Measurements from ENCODE around the gene CDH23. TPM values are rescaled to one million over a fixed set of nuclear protein-coding genes. Genes with fewer than 3 reads are reported as not detected.

CDH23 gene
- total and polyA plus RNA-seq, 2 experiments from 2014 or later: 0.08 TPM; not detected in 1

DNA sequence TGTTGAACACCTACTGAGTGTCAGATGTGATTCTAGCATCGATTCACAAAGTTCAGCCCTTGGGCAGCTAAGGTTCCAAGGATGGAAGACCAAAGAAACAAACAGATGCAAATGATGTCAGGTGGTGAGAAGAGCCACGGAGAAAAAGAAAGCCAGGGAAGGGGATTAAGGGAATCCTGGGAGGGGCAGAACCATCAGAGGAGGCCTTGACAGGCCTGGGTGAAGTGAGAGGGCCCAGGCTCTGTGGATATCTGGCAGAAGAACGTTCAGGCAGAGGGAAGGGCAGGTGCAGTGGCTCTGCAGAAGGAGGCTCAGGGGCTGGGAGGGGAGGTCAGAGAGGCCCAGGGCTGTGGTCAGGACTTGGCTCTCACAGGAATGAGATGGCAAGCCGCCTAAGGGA, 232.4 kb downstream of the CDH23 start:
- Histone ChIP-seq H3K79me2 (ENCODE audit: insufficient read depth) (no peaks in the 10 kb centered on the region), H3K9me2 (ENCODE audit: insufficient read depth) (no peaks in the 10 kb centered on the region), H3K27ac (no peak overlapping the region), H2AFZ (no peak overlapping the region), H3K4me2 (ENCODE audit: unreplicated experiment) (no peak overlapping the region), H3K9ac (no peak overlapping the region), H3K4me1 (ENCODE audit: insufficient read depth) (no peaks in the 10 kb centered on the region), H3K36me3 (ENCODE audit: low read depth) (no peaks in the 10 kb centered on the region), H3K27me3 (replicated peaks; ENCODE audit: insufficient read depth) (peaks cover 8% of the 10 kb centered on the region; the same call in 1 of the 2 replicates), H3F3A (ENCODE audit: insufficient read depth) (no peaks in the 10 kb centered on the region), H3K9me3 (ENCODE audit: low read depth) (no peaks in the 10 kb centered on the region), H4K20me1 (ENCODE audit: insufficient read depth) (no peaks in the 10 kb centered on the region), H3K4me3 (no peak overlapping the region)
- in situ Hi-C loops (cut with MboI): no loop called here
- TF ChIP-seq EZH2phosphoT487 (IDR thresholded peaks at IDR 0.05; ENCODE audit: insufficient read depth, low read depth) (no peak), EZH2 (IDR thresholded peaks at IDR 0.05; ENCODE audit: insufficient read depth, poor library complexity, severe bottlenecking) (no peak)
- 56 to 63% methylated on average over 4 of the region's 4 CpGs for WGBS, 2 experiments (ENCODE audit: low coverage in 1 of 2, low lambda C conversion rate in 2 of 2, missing lambda C conversion rate in 2 of 2)
- no peak for DNase-seq

DNA sequence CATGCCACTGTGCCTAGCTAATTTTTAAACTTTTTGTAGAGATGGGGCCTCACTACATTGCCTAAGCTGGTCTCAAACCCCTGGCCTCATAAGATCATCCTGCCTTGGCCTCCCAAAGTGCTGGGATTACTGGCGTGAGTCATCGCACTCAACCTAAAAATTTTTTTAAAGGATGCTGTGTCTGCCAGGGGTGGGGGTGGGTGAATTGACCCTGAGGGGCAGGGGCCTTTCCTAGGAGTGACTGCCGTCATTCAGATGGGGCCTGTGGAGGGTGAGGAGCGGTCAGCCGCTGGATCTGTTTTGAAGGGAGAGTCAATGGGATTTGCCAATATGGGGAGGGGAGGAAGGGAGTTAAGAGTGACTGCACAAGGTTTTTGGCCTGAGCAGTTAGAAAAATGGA, 233.4 kb downstream of the CDH23 start:
- in situ Hi-C loops (cut with MboI): no loop called here
- no peaks in the 10 kb centered on the region for H3K9me2 ChIP-seq (ENCODE audit: insufficient read depth)
- H4K20me1 ChIP-seq (ENCODE audit: insufficient read depth): no peaks in the 10 kb centered on the region
- H3K4me1 ChIP-seq (ENCODE audit: insufficient read depth): no peaks in the 10 kb centered on the region
- no peaks in the 10 kb centered on the region for H3K79me2 ChIP-seq (ENCODE audit: insufficient read depth)
- no peak for DNase-seq
- no peak overlapping the region for H3K4me2 ChIP-seq (ENCODE audit: unreplicated experiment)
- H2AFZ ChIP-seq: no peak overlapping the region
- H3K27ac ChIP-seq: no peak overlapping the region
- H3K9ac ChIP-seq: no peak overlapping the region
- no peak overlapping the region for H3K4me3 ChIP-seq
- peaks cover 14% of the 10 kb centered on the region; the same call in 1 of the 2 replicates for H3K27me3 ChIP-seq (replicated peaks; ENCODE audit: insufficient read depth)
- TF ChIP-seq EZH2 (IDR thresholded peaks at IDR 0.05; ENCODE audit: insufficient read depth, poor library complexity, severe bottlenecking) (no peak), EZH2phosphoT487 (IDR thresholded peaks at IDR 0.05; ENCODE audit: insufficient read depth, low read depth) (no peak)
- 94 to 98% methylated on average over 5 of the region's 5 CpGs for WGBS, 2 experiments (ENCODE audit: low coverage in 1 of 2, low lambda C conversion rate in 2 of 2, missing lambda C conversion rate in 2 of 2)
- no peaks in the 10 kb centered on the region for H3K36me3 ChIP-seq (ENCODE audit: low read depth)
- H3K9me3 ChIP-seq (ENCODE audit: low read depth): no peaks in the 10 kb centered on the region
- H3F3A ChIP-seq (ENCODE audit: insufficient read depth): no peaks in the 10 kb centered on the region

DNA sequence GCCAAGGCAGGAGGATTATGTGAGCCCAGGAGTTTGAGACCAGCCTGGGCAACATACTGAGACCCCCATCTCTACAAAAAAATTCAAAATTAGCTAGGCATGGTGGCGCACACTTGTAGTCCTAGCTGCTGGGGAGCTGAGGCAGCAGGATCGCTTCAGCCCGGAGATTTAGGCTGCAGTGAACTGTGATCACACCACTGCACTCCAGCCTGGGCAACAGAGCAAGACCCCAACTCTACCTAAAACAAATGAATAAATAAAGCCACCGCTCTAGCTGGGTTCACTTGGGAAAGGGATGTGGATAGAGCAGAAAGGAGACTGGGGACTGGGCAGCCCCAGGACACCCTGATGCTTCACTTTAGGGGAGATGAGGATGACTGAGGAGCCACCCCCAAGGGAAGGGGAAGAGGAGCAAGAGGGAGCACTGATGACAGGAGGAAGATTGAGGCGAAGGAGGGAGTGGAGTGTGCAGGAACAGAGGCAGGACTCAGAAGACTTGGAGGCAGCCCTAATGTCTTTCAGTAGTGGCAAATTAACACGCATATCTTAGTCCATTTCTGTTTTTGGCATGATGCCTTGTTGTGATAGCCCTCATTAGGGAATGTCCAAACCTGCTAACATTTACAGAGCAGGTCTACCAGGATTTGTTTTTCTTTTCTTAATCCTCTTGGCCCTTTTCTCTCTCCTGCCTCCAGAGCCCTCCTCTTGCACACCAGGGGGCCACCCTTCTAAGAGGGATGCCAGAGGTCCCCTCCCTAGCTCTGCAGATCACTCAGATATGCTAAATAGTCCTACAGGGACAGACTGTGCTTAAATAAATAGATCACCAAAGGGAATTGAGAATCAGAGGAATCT, 234.5 kb downstream of the CDH23 start:
- no peak overlapping the region for H3K27ac ChIP-seq
- no peaks in the 10 kb centered on the region for H3K9me3 ChIP-seq (ENCODE audit: low read depth)
- H3K27me3 ChIP-seq (replicated peaks; ENCODE audit: insufficient read depth): peaks cover 17% of the 10 kb centered on the region; the same call in 1 of the 2 replicates
- H3K4me1 ChIP-seq (ENCODE audit: insufficient read depth): no peaks in the 10 kb centered on the region
- H3K9ac ChIP-seq: no peak overlapping the region
- no peak overlapping the region for H3K4me3 ChIP-seq
- in situ Hi-C loops (cut with MboI): no loop called here
- no peak overlapping the region for H2AFZ ChIP-seq
- no peaks in the 10 kb centered on the region for H3K36me3 ChIP-seq (ENCODE audit: low read depth)
- DNase-seq: no peak
- no peak for TF ChIP-seq EZH2 (IDR thresholded peaks at IDR 0.05; ENCODE audit: insufficient read depth, poor library complexity, severe bottlenecking)
- no peak for TF ChIP-seq EZH2phosphoT487 (IDR thresholded peaks at IDR 0.05; ENCODE audit: insufficient read depth, low read depth)
- H3K79me2 ChIP-seq (ENCODE audit: insufficient read depth): no peaks in the 10 kb centered on the region
- H4K20me1 ChIP-seq (ENCODE audit: insufficient read depth): no peaks in the 10 kb centered on the region
- H3K4me2 ChIP-seq (ENCODE audit: unreplicated experiment): no peak overlapping the region
- WGBS, 2 experiments (ENCODE audit: low coverage in 1 of 2, low lambda C conversion rate in 2 of 2, missing lambda C conversion rate in 2 of 2): 67 to 72% methylated on average over 6 of the region's 6 CpGs
- H3F3A ChIP-seq (ENCODE audit: insufficient read depth): no peaks in the 10 kb centered on the region
- no peaks in the 10 kb centered on the region for H3K9me2 ChIP-seq (ENCODE audit: insufficient read depth)

DNA sequence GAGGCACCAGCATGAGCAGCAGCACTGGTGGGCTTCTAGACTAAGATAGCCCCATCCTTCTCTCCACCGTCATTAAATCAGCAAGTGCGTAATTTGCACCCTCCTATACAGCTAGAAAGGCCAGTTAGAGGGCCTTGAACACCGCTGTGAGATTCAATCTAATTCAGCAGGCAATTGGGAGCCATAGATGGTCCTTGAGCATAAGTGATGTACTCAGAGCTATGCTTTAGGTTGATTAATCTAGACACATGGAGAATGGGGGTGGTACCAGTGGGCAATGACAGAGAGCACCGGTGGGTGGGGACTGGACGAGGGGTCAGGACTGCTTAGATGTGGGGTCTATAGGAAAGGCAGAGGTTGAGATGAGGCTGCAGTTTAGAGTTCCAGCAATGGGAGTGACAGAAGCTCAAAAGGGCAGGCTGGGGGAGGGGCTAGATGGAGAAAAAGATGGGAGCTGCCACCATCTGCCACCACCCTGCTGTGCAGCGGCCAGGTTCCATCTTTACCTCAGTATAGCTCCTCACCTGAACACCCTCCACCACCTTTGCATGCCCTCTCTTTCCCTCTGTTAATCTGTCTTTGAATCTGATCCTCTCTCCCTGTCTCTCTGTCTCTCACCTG, 235.6 kb downstream of the CDH23 start:
- TF ChIP-seq EZH2 (IDR thresholded peaks at IDR 0.05; ENCODE audit: insufficient read depth, poor library complexity, severe bottlenecking) (no peak), EZH2phosphoT487 (IDR thresholded peaks at IDR 0.05; ENCODE audit: insufficient read depth, low read depth) (no peak)
- Histone ChIP-seq H3K27ac (no peak overlapping the region), H3F3A (ENCODE audit: insufficient read depth) (no peaks in the 10 kb centered on the region), H3K27me3 (replicated peaks; ENCODE audit: insufficient read depth) (peaks cover 21% of the 10 kb centered on the region; the same call in 1 of the 2 replicates), H2AFZ (no peak overlapping the region), H3K9ac (no peak overlapping the region), H3K4me2 (ENCODE audit: unreplicated experiment) (no peak overlapping the region), H3K4me3 (no peak overlapping the region), H3K9me3 (ENCODE audit: low read depth) (no peaks in the 10 kb centered on the region), H3K79me2 (ENCODE audit: insufficient read depth) (no peaks in the 10 kb centered on the region), H3K36me3 (ENCODE audit: low read depth) (no peaks in the 10 kb centered on the region), H4K20me1 (ENCODE audit: insufficient read depth) (no peaks in the 10 kb centered on the region), H3K4me1 (ENCODE audit: insufficient read depth) (no peaks in the 10 kb centered on the region), H3K9me2 (ENCODE audit: insufficient read depth) (no peaks in the 10 kb centered on the region)
- 53 to 61% methylated on average over 6 of the region's 6 CpGs for WGBS, 2 experiments (ENCODE audit: low coverage in 1 of 2, low lambda C conversion rate in 2 of 2, missing lambda C conversion rate in 2 of 2)
- in situ Hi-C loops (cut with MboI): no loop called here
- no peak for DNase-seq

All from GM23248 (cell line).